ENCODE results near the gene ZNF133. TPM values are rescaled to one million over a fixed set of nuclear protein-coding genes. Genes with fewer than 3 reads are reported as not detected.

ZNF133 gene
- total RNA-seq, 1 donor from 2014 or later: 16.4 TPM

GRCh38 chr20:18361678-18362077 lies 73.4 kb downstream of the ZNF133 start:
- no peak for DNase-seq (ENCODE audit: low read depth)

GRCh38 chr20:18362916-18363315 lies 74.6 kb downstream of the ZNF133 start:
- no peak for DNase-seq (ENCODE audit: low read depth)

- no peak for DNase-seq (ENCODE audit: low read depth)
Measured at GRCh38 chr20:18363708-18364107, 75.4 kb downstream of the ZNF133 start.

- no peak for DNase-seq (ENCODE audit: low read depth)
Measured at GRCh38 chr20:18364768-18365167, 76.4 kb downstream of the ZNF133 start.

Other genes starting within 250 kb of the ZNF133 start
- gene OVOL2, start 230.6 kb upstream of the ZNF133 start, total RNA-seq: not detected in 2 replicates
- 25.4 and 26.4 TPM in 2 replicates for gene KAT14, start 150.7 kb upstream of the ZNF133 start, total RNA-seq
- 25.2 and 28.6 TPM in 2 replicates for gene PET117, start 150.7 kb upstream of the ZNF133 start, total RNA-seq
- 0.32 and 1.1 TPM in 2 replicates for gene DZANK1, start 178.5 kb downstream of the ZNF133 start, total RNA-seq
- 12.5 and 18.2 TPM in 2 replicates for gene POLR3F, start 178.9 kb downstream of the ZNF133 start, total RNA-seq
- 9.0 and 23.0 TPM in 2 replicates for gene RBBP9, start 208.7 kb downstream of the ZNF133 start, total RNA-seq
- 23.3 and 28.0 TPM in 2 replicates for gene SEC23B, start 219.4 kb downstream of the ZNF133 start, total RNA-seq

Data from myocyte (in vitro differentiated cells).